D721Med (cell line): Measurements from ENCODE around the gene FGGY.

ENCODE experiments used
- DNase-seq: peaks from one replicate; pipeline ENCODE4 v3.0.0; 2011; ENCODE audit warnings: low spot score; ENCODE audit not compliant: insufficient read length
- FAIRE-seq: peaks from 2 replicates; lab custom pipeline; 2011; peaks lifted over from hg19 to GRCh38; lab: Jason Lieb, UNC
- TF ChIP-seq, protein P1 (sequence below): IDR thresholded peaks from 2 replicates; pipeline ENCODE4 v1.5.1; 2012; ENCODE audit warnings: mild to moderate bottlenecking, control low read depth; ENCODE audit not compliant: insufficient read depth; ENCODE audit errors: missing control alignments

The FGGY gene

GRCh38 chr1:59701376-59701775 is 404.5 kb downstream of the FGGY start:
- TF ChIP-seq, protein P1, sequence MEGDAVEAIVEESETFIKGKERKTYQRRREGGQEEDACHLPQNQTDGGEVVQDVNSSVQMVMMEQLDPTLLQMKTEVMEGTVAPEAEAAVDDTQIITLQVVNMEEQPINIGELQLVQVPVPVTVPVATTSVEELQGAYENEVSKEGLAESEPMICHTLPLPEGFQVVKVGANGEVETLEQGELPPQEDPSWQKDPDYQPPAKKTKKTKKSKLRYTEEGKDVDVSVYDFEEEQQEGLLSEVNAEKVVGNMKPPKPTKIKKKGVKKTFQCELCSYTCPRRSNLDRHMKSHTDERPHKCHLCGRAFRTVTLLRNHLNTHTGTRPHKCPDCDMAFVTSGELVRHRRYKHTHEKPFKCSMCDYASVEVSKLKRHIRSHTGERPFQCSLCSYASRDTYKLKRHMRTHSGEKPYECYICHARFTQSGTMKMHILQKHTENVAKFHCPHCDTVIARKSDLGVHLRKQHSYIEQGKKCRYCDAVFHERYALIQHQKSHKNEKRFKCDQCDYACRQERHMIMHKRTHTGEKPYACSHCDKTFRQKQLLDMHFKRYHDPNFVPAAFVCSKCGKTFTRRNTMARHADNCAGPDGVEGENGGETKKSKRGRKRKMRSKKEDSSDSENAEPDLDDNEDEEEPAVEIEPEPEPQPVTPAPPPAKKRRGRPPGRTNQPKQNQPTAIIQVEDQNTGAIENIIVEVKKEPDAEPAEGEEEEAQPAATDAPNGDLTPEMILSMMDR: no peak
- DNase-seq (no peak), FAIRE-seq (no peak)

GRCh38 chr1:59703226-59703917 is 406.5 kb downstream of the FGGY start:
- TF ChIP-seq, protein P1: no peak
- no peak for DNase-seq
- no peak for FAIRE-seq

GRCh38 chr1:59703918-59704378 is 407.1 kb downstream of the FGGY start:
- DNase-seq: no peak
- FAIRE-seq: no peak
- TF ChIP-seq, protein P1: no peak

DNA sequence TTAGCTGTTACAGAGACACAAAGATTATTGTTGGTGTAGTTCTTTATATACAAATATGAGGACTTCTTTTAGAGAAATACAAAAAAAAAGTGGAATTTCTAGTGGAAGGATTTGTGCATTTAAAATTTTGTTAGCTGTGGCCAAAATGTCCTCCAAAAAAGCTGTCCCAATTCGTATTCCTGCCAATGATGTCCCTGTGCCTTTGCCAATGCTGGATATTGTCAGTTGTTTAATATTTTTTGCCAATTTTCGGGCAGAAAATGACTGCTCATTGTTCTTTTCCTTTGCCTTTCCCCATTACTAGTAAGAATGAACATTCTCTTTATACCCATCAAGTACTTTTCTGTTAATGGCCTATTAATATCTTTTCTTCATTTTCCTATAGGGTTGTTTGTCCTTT is 407.8 kb downstream of the FGGY start:
- DNase-seq: no peak
- TF ChIP-seq, protein P1: no peak
- FAIRE-seq: no peak

GRCh38 chr1:59705466-59706302 is 408.8 kb downstream of the FGGY start:
- TF ChIP-seq, protein P1: no peak
- no peak for FAIRE-seq
- DNase-seq: no peak

DNA sequence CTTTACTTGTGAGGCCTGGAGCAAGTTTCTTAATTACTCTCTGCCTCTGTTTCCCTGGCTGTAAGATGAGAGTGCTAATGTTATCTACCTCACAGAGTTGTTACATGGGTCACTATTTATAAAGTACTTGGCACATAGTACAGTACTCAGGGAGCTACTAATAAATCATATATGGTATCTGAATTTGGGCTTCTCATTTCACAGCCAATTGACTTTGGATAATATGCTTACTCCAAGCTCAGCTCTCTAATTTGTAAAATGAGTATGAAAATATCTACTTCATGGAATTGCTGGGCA is 409.4 kb downstream of the FGGY start:
- TF ChIP-seq, protein P1: no peak
- DNase-seq (no peak), FAIRE-seq (no peak)
